K562 (cell line): ENCODE data around the gene FREM3. TPM values are rescaled to one million over a fixed set of nuclear protein-coding genes. Genes with fewer than 3 reads are reported as not detected.

Source experiments
- BCL6 ChIP-seq: fragments of 250-450 bp; sonication (Bioruptor Pico); IDR thresholded peaks from 2 replicates; pipeline ENCODE4 v1.4.0; 2020
- CEBPG ChIP-seq, 3 experiments: fragments of 200-800 bp in 1 of 3; sonication (Bioruptor generic) in 1 of 3; sonication (generic) in 1 of 3; formaldehyde crosslinking in 1 of 3; IDR thresholded peaks in 2 of 3; conservative IDR thresholded peaks in 1 of 3; 2 replicates each; pipeline versions ENCODE4 v1.6.1 to v1.8.0; 2016 to 2022; ENCODE audit warnings: missing compliant biosample characterization in 2 of 3, missing genetic modification characterization in 2 of 3, mild to moderate bottlenecking in 1 of 3, missing genetic modification reagents in 1 of 3
- GABPA ChIP-seq: fragments of 200-800 bp; sonication (Bioruptor generic); conservative IDR thresholded peaks from 2 replicates; pipeline ENCODE4 v1.6.1; 2016; ENCODE audit warnings: low read depth, missing genetic modification characterization, missing compliant biosample characterization
- HNRNPH1 ChIP-seq: fragments of 200-400 bp; formaldehyde crosslinking; optimal IDR thresholded peaks from 2 replicates; pipeline ENCODE3; 2017; ENCODE audit warnings: low read depth, mild to moderate bottlenecking, low read length, moderate library complexity
- KDM4B ChIP-seq, 2 experiments: fragments of 450-650 bp in 1 of 2; sonication (generic) in 1 of 2; IDR thresholded peaks; 2 replicates each; pipeline ENCODE4 v1.6.1; 2016 to 2017; ENCODE audit warnings: borderline replicate concordance in 2 of 2, antibody characterized with exemption in 1 of 2, low read depth in 1 of 2, mild to moderate bottlenecking in 1 of 2
- NCOR1 ChIP-seq: fragments of 450-650 bp; IDR thresholded peaks from 2 replicates; pipeline ENCODE4 v1.6.1; 2016; ENCODE audit warnings: mild to moderate bottlenecking, moderate library complexity
- NR3C1 ChIP-seq: sonication (generic); formaldehyde crosslinking; IDR thresholded peaks from 2 replicates; pipeline ENCODE4 v1.8.1; 2022; ENCODE audit warnings: missing genetic modification reagents
- RBM39 ChIP-seq: fragments of 200-400 bp; formaldehyde crosslinking; optimal IDR thresholded peaks from 2 replicates; pipeline ENCODE3; 2018; ENCODE audit warnings: low read depth, low read length
- TAF7 ChIP-seq: fragments of 450-650 bp; IDR thresholded peaks from 2 replicates; pipeline ENCODE4 v1.6.1; 2016; ENCODE audit warnings: missing genetic modification characterization, missing compliant biosample characterization
- TRIM24 ChIP-seq, 2 experiments: fragments of 450-650 bp; IDR thresholded peaks; 2 replicates each; pipeline ENCODE4 v1.6.1; 2016
- TSC22D4 ChIP-seq: fragments of 450-650 bp; IDR thresholded peaks from 2 replicates; pipeline ENCODE4 v1.6.1; 2016; ENCODE audit warnings: missing genetic modification characterization, missing biosample characterization, control low read depth
- polyA plus RNA-seq, 8 experiments: library from polyadenylated mRNA; depleted of rRNA in 4 of 8; stranded (reverse) in 5 of 8; unstranded in 3 of 8; fragments of >200 nt; fragmentation: Nextera tagmentation in 2 of 8; fragmentation: Illumina TruSeq in 1 of 8; extraction: Ambion mirVana in 2 of 8; extraction: Trizol in 1 of 8; gene quantifications; 2 replicates each; pipeline versions ENCODE4 v1.2.1 to v1.2.3, GENCODE V29; 2011 to 2014; ENCODE audit warnings: inconsistent platforms in 1 of 8, missing spikeins in 1 of 8
- total RNA-seq, 7 experiments: library from RNA; depleted of rRNA in 6 of 7; stranded (reverse); fragments of >200 nt in 6 of 7; fragmentation: Illumina TruSeq in 2 of 7; extraction: Trizol in 2 of 7; gene quantifications; 2 replicates each; pipeline versions ENCODE4 v1.2.1 to v1.2.3, GENCODE V29; 2011 to 2021; ENCODE audit warnings: low replicate concordance in 1 of 7
- TF ChIP-seq, protein P1 (sequence below): fragments of 250-450 bp; sonication (Bioruptor Pico); IDR thresholded peaks from 2 replicates; pipeline ENCODE4 v1.4.0; 2020; ENCODE audit warnings: mild to moderate bottlenecking, moderate library complexity
- TF ChIP-seq, protein P2 (sequence below): fragments of 250-450 bp; sonication (Bioruptor Pico); IDR thresholded peaks from 2 replicates; pipeline ENCODE4 v1.5.0; 2022; ENCODE audit warnings: mild to moderate bottlenecking

Gene FREM3
- total and polyA plus RNA-seq, 9 of the 15 experiments (the other 6 are each of a cell fraction or from before 2014, with no cell fraction given): not detected

DNA sequence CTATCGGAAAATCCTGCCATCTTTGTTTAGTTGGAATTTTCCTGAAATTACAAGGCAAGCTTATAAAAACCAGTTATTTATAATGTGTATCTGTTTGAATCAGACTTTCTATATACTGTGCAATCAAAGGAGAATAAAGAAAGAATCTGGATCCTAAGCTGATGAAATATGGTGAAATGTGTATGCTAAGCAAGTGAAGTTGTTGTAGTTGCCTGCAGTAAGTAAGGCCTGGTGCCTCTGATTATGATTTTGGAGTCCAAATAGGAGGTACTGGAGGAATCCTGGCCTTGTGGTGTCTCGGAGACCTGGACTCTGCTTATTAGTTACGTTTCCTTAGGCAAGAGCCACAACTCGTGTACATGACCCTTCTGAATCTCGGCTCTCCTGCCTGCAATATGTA is 13.1 kb upstream of the FREM3 start (continued):
- no peak for TF ChIP-seq HNRNPH1
- peak; percentile 60 to 73; a peak in 2 of 4 replicates for TF ChIP-seq TRIM24 (IDR thresholded peaks at IDR 0.05)
- TF ChIP-seq, protein P1, sequence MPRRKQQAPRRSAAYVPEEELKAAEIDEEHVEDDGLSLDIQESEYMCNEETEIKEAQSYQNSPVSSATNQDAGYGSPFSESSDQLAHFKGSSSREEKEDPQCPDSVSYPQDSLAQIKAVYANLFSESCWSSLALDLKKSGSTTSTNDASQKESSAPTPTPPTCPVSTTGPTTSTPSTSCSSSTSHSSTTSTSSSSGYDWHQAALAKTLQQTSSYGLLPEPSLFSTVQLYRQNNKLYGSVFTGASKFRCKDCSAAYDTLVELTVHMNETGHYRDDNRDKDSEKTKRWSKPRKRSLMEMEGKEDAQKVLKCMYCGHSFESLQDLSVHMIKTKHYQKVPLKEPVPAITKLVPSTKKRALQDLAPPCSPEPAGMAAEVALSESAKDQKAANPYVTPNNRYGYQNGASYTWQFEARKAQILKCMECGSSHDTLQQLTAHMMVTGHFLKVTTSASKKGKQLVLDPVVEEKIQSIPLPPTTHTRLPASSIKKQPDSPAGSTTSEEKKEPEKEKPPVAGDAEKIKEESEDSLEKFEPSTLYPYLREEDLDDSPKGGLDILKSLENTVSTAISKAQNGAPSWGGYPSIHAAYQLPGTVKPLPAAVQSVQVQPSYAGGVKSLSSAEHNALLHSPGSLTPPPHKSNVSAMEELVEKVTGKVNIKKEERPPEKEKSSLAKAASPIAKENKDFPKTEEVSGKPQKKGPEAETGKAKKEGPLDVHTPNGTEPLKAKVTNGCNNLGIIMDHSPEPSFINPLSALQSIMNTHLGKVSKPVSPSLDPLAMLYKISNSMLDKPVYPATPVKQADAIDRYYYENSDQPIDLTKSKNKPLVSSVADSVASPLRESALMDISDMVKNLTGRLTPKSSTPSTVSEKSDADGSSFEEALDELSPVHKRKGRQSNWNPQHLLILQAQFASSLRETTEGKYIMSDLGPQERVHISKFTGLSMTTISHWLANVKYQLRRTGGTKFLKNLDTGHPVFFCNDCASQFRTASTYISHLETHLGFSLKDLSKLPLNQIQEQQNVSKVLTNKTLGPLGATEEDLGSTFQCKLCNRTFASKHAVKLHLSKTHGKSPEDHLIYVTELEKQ (CRISPR knock-in tag): no peak
- TF ChIP-seq CEBPG (CRISPR knock-in tag; IDR thresholded peaks at IDR 0.05): no peak
- peak in 1 of 2 experiments; percentile 35; a peak in 1 of 4 replicates for TF ChIP-seq CEBPG (tag; conservative IDR thresholded peaks at IDR 0.05 in 1 of 2, IDR thresholded peaks at IDR 0.05 in 1 of 2)
- TF ChIP-seq, protein P2, sequence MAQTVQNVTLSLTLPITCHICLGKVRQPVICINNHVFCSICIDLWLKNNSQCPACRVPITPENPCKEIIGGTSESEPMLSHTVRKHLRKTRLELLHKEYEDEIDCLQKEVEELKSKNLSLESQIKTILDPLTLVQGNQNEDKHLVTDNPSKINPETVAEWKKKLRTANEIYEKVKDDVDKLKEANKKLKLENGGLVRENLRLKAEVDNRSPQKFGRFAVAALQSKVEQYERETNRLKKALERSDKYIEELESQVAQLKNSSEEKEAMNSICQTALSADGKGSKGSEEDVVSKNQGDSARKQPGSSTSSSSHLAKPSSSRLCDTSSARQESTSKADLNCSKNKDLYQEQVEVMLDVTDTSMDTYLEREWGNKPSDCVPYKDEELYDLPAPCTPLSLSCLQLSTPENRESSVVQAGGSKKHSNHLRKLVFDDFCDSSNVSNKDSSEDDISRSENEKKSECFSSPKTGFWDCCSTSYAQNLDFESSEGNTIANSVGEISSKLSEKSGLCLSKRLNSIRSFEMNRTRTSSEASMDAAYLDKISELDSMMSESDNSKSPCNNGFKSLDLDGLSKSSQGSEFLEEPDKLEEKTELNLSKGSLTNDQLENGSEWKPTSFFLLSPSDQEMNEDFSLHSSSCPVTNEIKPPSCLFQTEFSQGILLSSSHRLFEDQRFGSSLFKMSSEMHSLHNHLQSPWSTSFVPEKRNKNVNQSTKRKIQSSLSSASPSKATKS (CRISPR knock-in tag): no peak
- TF ChIP-seq TAF7 (tag): no peak
- no peak for TF ChIP-seq TSC22D4 (tag)
- no peak for TF ChIP-seq GABPA (tag)
- no peak for TF ChIP-seq NCOR1
- TF ChIP-seq KDM4B (IDR thresholded peaks at IDR 0.05; ENCODE audit: borderline replicate concordance in 2 of 2, low read depth in 1 of 2): no peak
- no peak for TF ChIP-seq BCL6
- TF ChIP-seq RBM39: no peak
- no peak for TF ChIP-seq NR3C1
